Stimulated activated CD4-positive, alpha-beta T cell treated with anti-CD3 and anti-CD28 coated beads, Interleukin-4, amount 100 ng/mL, for 48 hours (primary cell): ENCODE results near the gene KRT71.

Experiments used
- DNase-seq, 2 donors: peaks; one replicate each; pipeline ENCODE4 v3.0.0-alpha.2; 2020; ENCODE audit warnings: low read depth in 2 of 2

Gene KRT71

GRCh38 chr12:52575256-52575655, 22.3 kb upstream of the KRT71 start:
- no peak for DNase-seq

- DNase-seq = no peak
These were observed 20.8 kb upstream of the KRT71 start, which contains the start of gene KRT74 for GRCh38 chr12:52573743-52574142. Gene KRT74, minus strand, starts transcription at chr12:52573843. Its CDS starts 66 bp downstream, at chr12:52573777.

GRCh38 chr12:52573306-52573705, 20.4 kb upstream of the KRT71 start:
- DNase-seq = no peak

- DNase-seq = no peak
These were observed 17.6 kb upstream of the KRT71 start for GRCh38 chr12:52570511-52570910.

- no peak for DNase-seq
These were observed 15.2 kb upstream of the KRT71 start for GRCh38 chr12:52568111-52568510.

- DNase-seq = no peak
These were observed 13.9 kb upstream of the KRT71 start for GRCh38 chr12:52566847-52567291.

- DNase-seq = no peak
These were observed 11.6 kb upstream of the KRT71 start for GRCh38 chr12:52564582-52564981.

GRCh38 chr12:52561880-52562449, 9.0 kb upstream of the KRT71 start:
- DNase-seq = no peak

GRCh38 chr12:52559979-52560378, 7.0 kb upstream of the KRT71 start:
- DNase-seq = no peak

GRCh38 chr12:52558781-52559445, 6.0 kb upstream of the KRT71 start:
- DNase-seq = no peak

GRCh38 chr12:52557476-52557875, 4.5 kb upstream of the KRT71 start:
- DNase-seq = no peak

GRCh38 chr12:52555577-52555976, 2.6 kb upstream of the KRT71 start:
- no peak for DNase-seq

- DNase-seq = no peak
These were observed 890 bp downstream of the KRT71 start for GRCh38 chr12:52552055-52552454.

GRCh38 chr12:52551216-52551865, 1.6 kb downstream of the KRT71 start:
- DNase-seq = no peak

GRCh38 chr12:52546126-52546525, 6.8 kb downstream of the KRT71 start:
- no peak for DNase-seq

GRCh38 chr12:52543985-52544883, 8.7 kb downstream of the KRT71 start:
- no peak for DNase-seq

GRCh38 chr12:52542785-52543318, 10.1 kb downstream of the KRT71 start:
- no peak for DNase-seq

- DNase-seq = no peak
These were observed 10.8 kb downstream of the KRT71 start for GRCh38 chr12:52542157-52542556.

GRCh38 chr12:52541709-52542108, 11.2 kb downstream of the KRT71 start:
- no peak for DNase-seq

- no peak for DNase-seq
These were observed 12.4 kb downstream of the KRT71 start for GRCh38 chr12:52540531-52540930.

- DNase-seq = no peak
These were observed 13.1 kb downstream of the KRT71 start for GRCh38 chr12:52539821-52540173.
